Glutamatergic neuron (in vitro differentiated cells): ENCODE results near the gene PSMD9. TPM values are rescaled to one million over a fixed set of nuclear protein-coding genes. Genes with fewer than 3 reads are reported as not detected.

ENCODE experiments used
- DNase-seq: peaks from one replicate; pipeline ENCODE4 v3.0.0; 2022
- H3K27ac Mint-ChIP-seq: one replicate; pipeline ENCODE4 v1.8.0; 2020; ENCODE audit warnings: mild to moderate bottlenecking, mixed read lengths, inconsistent platforms; ENCODE audit not compliant: unreplicated experiment
- H3K27me3 Mint-ChIP-seq: one replicate; pipeline ENCODE4 v1.8.0; 2020; ENCODE audit warnings: mild to moderate bottlenecking, moderate library complexity, mixed read lengths, inconsistent platforms; ENCODE audit not compliant: unreplicated experiment
- H3K36me3 Mint-ChIP-seq: one replicate; pipeline ENCODE4 v1.8.0; 2020; ENCODE audit warnings: mild to moderate bottlenecking, mixed read lengths, inconsistent platforms; ENCODE audit not compliant: unreplicated experiment
- H3K4me1 Mint-ChIP-seq: one replicate; pipeline ENCODE4 v1.8.0; 2020; ENCODE audit warnings: mild to moderate bottlenecking, low read depth, mixed read lengths, inconsistent platforms; ENCODE audit not compliant: unreplicated experiment
- H3K4me3 Mint-ChIP-seq: one replicate; pipeline ENCODE4 v1.8.0; 2020; ENCODE audit warnings: mild to moderate bottlenecking, mixed read lengths, inconsistent platforms; ENCODE audit not compliant: unreplicated experiment
- H3K9me3 Mint-ChIP-seq: one replicate; pipeline ENCODE4 v1.8.0; 2020; ENCODE audit warnings: mild to moderate bottlenecking, moderate library complexity, mixed read lengths, inconsistent platforms; ENCODE audit not compliant: unreplicated experiment
- total RNA-seq: library from RNA; stranded (reverse); fragmentation: NEBNext Ultra II Directional; extraction: Animal tissue kit (Norgen Biotek cat#: 25700); gene quantifications from one replicate; pipeline ENCODE4 v1.2.1, GENCODE V29; 2021; ENCODE audit not compliant: unreplicated experiment
- TF ChIP-seq, protein P1 (sequence below): fragments of 200-600 bp; sonication (generic); IDR thresholded peaks from one replicate; pipeline ENCODE4 v1.5.0; 2021; ENCODE audit not compliant: partially characterized antibody, unreplicated experiment

Gene PSMD9
- total RNA-seq, 1 donor from 2014 or later: 53.2 TPM

DNA sequence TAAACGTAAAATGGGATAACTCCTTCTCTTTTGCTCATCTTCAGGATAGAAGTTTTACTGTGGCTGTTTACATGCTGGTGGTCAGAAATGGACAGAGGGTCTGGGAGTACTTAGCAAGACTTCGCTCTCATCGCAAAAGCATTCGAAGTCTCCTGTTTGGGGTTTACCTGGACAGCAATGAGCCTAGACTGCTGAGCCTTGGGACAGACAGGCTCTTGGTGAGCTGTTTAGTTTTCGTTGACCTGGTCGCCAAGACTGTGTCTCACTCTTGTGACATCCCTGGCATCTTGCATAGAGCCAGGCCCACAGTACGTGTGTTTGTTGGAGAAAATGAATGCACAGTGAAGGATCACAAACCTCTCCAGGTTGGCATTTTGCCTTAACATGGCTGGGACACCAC is 72.0 kb downstream of the PSMD9 start:
- no peaks in the 10 kb centered on the region for H3K9me3 Mint-ChIP-seq
- H3K36me3 Mint-ChIP-seq: peaks cover 5% of the 10 kb centered on the region
- no peak overlapping the region for H3K4me3 Mint-ChIP-seq
- H3K27me3 Mint-ChIP-seq: no peaks in the 10 kb centered on the region
- H3K4me1 Mint-ChIP-seq: peaks cover 2% of the 10 kb centered on the region
- no peak for DNase-seq
- no peak overlapping the region for H3K27ac Mint-ChIP-seq
- TF ChIP-seq, protein P1, sequence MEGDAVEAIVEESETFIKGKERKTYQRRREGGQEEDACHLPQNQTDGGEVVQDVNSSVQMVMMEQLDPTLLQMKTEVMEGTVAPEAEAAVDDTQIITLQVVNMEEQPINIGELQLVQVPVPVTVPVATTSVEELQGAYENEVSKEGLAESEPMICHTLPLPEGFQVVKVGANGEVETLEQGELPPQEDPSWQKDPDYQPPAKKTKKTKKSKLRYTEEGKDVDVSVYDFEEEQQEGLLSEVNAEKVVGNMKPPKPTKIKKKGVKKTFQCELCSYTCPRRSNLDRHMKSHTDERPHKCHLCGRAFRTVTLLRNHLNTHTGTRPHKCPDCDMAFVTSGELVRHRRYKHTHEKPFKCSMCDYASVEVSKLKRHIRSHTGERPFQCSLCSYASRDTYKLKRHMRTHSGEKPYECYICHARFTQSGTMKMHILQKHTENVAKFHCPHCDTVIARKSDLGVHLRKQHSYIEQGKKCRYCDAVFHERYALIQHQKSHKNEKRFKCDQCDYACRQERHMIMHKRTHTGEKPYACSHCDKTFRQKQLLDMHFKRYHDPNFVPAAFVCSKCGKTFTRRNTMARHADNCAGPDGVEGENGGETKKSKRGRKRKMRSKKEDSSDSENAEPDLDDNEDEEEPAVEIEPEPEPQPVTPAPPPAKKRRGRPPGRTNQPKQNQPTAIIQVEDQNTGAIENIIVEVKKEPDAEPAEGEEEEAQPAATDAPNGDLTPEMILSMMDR: no peak

DNA sequence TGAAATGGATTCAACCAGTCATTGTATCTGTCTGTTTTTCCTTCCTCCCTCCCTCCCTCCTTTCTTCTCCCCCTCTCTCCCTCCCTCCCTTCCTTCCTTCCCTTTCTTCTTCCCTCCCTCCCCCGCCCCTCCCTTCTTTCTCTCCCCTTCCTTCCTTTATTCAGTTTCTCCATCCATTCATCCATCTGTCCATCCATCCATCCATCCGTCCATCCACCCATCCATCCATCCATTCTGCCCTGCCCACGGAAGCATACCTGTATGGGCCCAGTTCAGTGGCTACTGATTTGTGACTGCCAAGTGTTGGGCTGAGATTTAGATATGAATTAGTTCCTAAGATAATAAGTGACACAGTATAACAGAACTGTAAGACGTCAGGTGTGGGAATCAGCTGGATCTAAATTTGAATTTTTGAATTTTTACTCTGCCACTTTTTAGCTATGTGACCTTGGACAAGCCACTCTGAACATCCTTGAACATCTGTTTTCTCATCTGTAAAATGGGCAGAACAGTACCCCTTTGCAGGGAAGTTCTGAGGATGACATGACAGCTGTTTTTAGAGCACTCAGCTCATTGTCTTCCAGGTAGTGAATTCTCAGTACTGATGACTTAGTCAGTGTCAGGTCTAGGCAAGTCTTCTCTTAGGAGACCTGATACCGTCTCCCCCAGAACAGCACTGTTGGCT is 72.7 kb downstream of the PSMD9 start:
- no peaks in the 10 kb centered on the region for H3K9me3 Mint-ChIP-seq

DNA sequence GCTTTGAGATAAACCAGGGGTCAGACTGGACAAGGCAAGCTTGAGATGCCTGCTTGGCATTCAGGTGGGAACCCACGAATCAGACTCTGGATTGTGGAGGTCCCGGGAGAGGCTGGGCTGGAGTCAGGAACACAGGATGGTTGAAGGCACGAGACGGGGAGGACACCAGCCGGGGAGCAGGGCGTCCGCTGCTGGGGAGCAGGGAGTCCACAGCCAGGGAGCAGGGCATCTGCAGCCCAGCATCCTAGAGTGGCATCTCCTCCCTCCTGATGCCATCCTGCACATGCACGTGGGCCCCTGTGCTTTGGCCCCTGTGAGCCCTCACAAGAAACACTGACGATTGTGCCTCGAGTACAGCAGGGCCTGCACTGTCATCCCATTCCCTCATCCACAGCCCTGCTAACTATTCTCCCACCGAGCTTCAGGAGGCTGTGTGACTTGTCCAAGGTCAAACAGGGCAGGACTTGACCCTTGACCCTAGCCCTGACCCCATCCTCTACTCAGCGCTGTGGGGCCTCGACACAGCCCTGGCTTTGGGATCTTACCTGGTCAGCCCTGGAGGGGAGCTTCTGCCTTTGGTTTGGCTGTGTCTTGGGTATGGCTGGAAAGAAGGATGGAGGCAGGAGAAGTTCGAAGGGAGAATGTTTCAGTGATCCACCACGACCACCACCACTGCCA is 74.9 kb downstream of the PSMD9 start:
- TF ChIP-seq, protein P1: no peak
- DNase-seq: no peak
- Mint-ChIP-seq H3K9me3 (no peaks in the 10 kb centered on the region), H3K27ac (no peak overlapping the region), H3K4me1 (no peaks in the 10 kb centered on the region), H3K4me3 (no peak overlapping the region), H3K36me3 (peaks cover 5% of the 10 kb centered on the region), H3K27me3 (peaks cover 2% of the 10 kb centered on the region)

More for the DNA sequence above, 72.7 kb downstream of the PSMD9 start:
- Mint-ChIP-seq H3K27me3 (no peaks in the 10 kb centered on the region), H3K27ac (no peak overlapping the region), H3K36me3 (peaks cover 5% of the 10 kb centered on the region), H3K4me3 (no peak overlapping the region), H3K4me1 (no peaks in the 10 kb centered on the region)
- no peak for DNase-seq
- TF ChIP-seq, protein P1: no peak

DNA sequence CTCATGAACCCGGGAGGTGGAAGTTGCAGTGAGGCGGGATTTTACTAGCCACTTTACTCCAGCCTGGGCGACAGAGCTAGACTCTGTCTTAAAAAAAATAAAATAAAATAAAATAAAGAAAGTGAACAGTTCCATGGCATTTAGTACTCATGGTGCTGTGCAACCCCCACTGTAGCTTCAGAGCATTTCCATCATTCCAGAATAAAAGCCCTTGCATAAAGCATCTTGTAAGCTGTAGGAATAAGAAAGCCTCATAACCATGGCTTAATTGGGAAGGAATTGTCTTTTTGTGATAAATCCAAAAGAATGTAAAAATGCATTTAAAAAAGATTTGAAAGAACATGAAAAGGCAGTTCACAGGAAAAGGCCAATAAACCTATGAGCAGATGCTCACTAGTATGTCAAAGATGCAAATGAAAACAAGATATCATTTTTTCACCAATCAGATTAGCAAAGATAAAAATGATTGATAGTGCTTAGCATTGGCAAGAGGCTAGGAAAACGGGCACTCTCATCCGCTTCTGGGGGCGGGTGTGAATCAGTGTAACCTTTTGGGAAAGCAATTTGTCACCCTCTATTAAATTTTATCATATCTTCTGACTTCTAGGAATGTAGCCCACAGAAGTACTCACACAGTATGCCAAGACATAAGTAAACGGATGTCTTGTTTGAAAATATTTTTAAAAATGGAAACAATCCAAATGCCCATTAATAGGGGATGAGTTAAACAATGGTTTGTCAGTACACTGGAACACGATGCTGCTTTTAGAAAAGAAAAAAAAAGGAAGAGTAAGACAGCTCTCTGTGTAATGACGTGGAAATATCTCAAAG is 76.4 kb downstream of the PSMD9 start:
- no peak for DNase-seq
- Mint-ChIP-seq H3K4me3 (no peak overlapping the region), H3K4me1 (peaks cover 2% of the 10 kb centered on the region), H3K36me3 (peaks cover 5% of the 10 kb centered on the region), H3K27me3 (peaks cover 2% of the 10 kb centered on the region), H3K9me3 (no peaks in the 10 kb centered on the region), H3K27ac (no peak overlapping the region)
- TF ChIP-seq, protein P1: no peak

DNA sequence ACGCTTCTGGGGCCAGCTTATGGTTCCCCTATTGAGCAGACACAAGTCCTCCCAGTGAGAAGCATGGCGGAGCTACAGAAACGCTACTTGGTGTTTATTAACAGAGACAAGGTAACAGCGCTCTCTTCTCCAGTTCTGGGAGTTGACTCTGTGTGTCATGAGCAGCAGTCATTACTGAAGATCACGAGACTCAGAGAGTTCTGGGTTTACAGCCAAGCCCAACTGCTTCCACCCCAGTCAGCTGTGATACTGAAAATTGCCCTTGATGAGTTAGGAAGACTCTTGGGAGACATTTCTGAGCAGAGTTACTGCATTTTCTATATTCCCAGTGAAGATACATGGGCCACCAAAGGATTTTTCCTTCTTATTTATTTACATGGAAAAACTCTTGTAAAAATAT is 78.4 kb downstream of the PSMD9 start:
- Mint-ChIP-seq H3K27ac (no peak overlapping the region), H3K4me3 (no peak overlapping the region), H3K27me3 (peaks cover 2% of the 10 kb centered on the region), H3K36me3 (peaks cover 12% of the 10 kb centered on the region), H3K9me3 (no peaks in the 10 kb centered on the region), H3K4me1 (peaks cover 2% of the 10 kb centered on the region)
- no peak for DNase-seq
- TF ChIP-seq, protein P1: no peak
